ENCODE results near the gene GNAZ. TPM values are rescaled to one million over a fixed set of nuclear protein-coding genes. Genes with fewer than 3 reads are reported as not detected.

Gene GNAZ
- total and polyA plus RNA-seq, 4 donors: 0.21 to 2.2 (median 0.38) TPM

- Histone ChIP-seq H3K9ac (ENCODE audit: low read depth in 1 of 2, low read length in 2 of 2) (no peak overlapping the region), H3K27me3 (ENCODE audit: control insufficient read depth in 4 of 4, insufficient read depth in 4 of 4, low read length in 3 of 4) (no peaks in the 10 kb centered on the region), H3K4me1 (ENCODE audit: control insufficient read depth in 4 of 4, insufficient read depth in 4 of 4, low read length in 3 of 4) (no peaks in the 10 kb centered on the region), H3K9me3 (ENCODE audit: control insufficient read depth in 4 of 4, low read length in 3 of 4) (peaks cover 0 to 8% (median 2%) of the 10 kb centered on the region in 4 donors), H3K27ac (ENCODE audit: low read depth in 1 of 2, low read length in 2 of 2) (no peak overlapping the region), H3K4me3 (ENCODE audit: low read depth in 1 of 3, low read length in 3 of 3) (no peak overlapping the region), H3K36me3 (ENCODE audit: control insufficient read depth in 4 of 4, insufficient read depth in 3 of 4, low read depth in 1 of 4, low read length in 3 of 4) (no peaks in the 10 kb centered on the region)
- 72% methylated on average over 2 of the region's 2 CpGs for WGBS
- peak; percentile 20 for DNase-seq (ENCODE audit: low spot score)
- TF ChIP-seq, protein P1, sequence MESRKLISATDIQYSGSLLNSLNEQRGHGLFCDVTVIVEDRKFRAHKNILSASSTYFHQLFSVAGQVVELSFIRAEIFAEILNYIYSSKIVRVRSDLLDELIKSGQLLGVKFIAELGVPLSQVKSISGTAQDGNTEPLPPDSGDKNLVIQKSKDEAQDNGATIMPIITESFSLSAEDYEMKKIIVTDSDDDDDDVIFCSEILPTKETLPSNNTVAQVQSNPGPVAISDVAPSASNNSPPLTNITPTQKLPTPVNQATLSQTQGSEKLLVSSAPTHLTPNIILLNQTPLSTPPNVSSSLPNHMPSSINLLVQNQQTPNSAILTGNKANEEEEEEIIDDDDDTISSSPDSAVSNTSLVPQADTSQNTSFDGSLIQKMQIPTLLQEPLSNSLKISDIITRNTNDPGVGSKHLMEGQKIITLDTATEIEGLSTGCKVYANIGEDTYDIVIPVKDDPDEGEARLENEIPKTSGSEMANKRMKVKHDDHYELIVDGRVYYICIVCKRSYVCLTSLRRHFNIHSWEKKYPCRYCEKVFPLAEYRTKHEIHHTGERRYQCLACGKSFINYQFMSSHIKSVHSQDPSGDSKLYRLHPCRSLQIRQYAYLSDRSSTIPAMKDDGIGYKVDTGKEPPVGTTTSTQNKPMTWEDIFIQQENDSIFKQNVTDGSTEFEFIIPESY (IDR thresholded peaks at IDR 0.05): no peak
- TF ChIP-seq, protein P2, sequence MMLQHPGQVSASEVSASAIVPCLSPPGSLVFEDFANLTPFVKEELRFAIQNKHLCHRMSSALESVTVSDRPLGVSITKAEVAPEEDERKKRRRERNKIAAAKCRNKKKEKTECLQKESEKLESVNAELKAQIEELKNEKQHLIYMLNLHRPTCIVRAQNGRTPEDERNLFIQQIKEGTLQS (IDR thresholded peaks at IDR 0.05): no peak
- TF ChIP-seq RXRA (IDR thresholded peaks at IDR 0.05) (no peak), RAD21 (IDR thresholded peaks at IDR 0.05) (no peak)
Observed at GRCh38 chr22:23058063-23058462, 12.3 kb upstream of the GNAZ start.

GRCh38 chr22:23058481-23059283 lies 11.6 kb upstream of the GNAZ start:
- TF ChIP-seq YY1 (IDR thresholded peaks at IDR 0.05) (no peak), RAD21 (IDR thresholded peaks at IDR 0.05) (no peak), GABPA (IDR thresholded peaks at IDR 0.05 in 1 of 2, conservative IDR thresholded peaks at IDR 0.05 in 1 of 2) (no peak), TAF1 (conservative IDR thresholded peaks at IDR 0.05) (no peak), HNF4G (IDR thresholded peaks at IDR 0.05) (no peak), SP1 (IDR thresholded peaks at IDR 0.05) (no peak), FOXA1 (IDR thresholded peaks at IDR 0.05) (no peak), EGR1 (IDR thresholded peaks at IDR 0.05; ENCODE audit: low read depth in 2 of 2) (no peak), NR2F2 (IDR thresholded peaks at IDR 0.05) (no peak)
- TF ChIP-seq, protein P3, sequence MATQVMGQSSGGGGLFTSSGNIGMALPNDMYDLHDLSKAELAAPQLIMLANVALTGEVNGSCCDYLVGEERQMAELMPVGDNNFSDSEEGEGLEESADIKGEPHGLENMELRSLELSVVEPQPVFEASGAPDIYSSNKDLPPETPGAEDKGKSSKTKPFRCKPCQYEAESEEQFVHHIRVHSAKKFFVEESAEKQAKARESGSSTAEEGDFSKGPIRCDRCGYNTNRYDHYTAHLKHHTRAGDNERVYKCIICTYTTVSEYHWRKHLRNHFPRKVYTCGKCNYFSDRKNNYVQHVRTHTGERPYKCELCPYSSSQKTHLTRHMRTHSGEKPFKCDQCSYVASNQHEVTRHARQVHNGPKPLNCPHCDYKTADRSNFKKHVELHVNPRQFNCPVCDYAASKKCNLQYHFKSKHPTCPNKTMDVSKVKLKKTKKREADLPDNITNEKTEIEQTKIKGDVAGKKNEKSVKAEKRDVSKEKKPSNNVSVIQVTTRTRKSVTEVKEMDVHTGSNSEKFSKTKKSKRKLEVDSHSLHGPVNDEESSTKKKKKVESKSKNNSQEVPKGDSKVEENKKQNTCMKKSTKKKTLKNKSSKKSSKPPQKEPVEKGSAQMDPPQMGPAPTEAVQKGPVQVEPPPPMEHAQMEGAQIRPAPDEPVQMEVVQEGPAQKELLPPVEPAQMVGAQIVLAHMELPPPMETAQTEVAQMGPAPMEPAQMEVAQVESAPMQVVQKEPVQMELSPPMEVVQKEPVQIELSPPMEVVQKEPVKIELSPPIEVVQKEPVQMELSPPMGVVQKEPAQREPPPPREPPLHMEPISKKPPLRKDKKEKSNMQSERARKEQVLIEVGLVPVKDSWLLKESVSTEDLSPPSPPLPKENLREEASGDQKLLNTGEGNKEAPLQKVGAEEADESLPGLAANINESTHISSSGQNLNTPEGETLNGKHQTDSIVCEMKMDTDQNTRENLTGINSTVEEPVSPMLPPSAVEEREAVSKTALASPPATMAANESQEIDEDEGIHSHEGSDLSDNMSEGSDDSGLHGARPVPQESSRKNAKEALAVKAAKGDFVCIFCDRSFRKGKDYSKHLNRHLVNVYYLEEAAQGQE (IDR thresholded peaks at IDR 0.05): no peak
- TF ChIP-seq, protein P4, sequence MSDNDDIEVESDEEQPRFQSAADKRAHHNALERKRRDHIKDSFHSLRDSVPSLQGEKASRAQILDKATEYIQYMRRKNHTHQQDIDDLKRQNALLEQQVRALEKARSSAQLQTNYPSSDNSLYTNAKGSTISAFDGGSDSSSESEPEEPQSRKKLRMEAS (IDR thresholded peaks at IDR 0.05): no peak
- TF ChIP-seq, protein P5, sequence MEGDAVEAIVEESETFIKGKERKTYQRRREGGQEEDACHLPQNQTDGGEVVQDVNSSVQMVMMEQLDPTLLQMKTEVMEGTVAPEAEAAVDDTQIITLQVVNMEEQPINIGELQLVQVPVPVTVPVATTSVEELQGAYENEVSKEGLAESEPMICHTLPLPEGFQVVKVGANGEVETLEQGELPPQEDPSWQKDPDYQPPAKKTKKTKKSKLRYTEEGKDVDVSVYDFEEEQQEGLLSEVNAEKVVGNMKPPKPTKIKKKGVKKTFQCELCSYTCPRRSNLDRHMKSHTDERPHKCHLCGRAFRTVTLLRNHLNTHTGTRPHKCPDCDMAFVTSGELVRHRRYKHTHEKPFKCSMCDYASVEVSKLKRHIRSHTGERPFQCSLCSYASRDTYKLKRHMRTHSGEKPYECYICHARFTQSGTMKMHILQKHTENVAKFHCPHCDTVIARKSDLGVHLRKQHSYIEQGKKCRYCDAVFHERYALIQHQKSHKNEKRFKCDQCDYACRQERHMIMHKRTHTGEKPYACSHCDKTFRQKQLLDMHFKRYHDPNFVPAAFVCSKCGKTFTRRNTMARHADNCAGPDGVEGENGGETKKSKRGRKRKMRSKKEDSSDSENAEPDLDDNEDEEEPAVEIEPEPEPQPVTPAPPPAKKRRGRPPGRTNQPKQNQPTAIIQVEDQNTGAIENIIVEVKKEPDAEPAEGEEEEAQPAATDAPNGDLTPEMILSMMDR (IDR thresholded peaks at IDR 0.05; ENCODE audit: low read depth, low read length, missing input control): no peak
- TF ChIP-seq, protein P2 (IDR thresholded peaks at IDR 0.05): no peak

More at GRCh38 chr22:23058481-23059283, 11.6 kb upstream of the GNAZ start:
- Histone ChIP-seq H3K9me3 (ENCODE audit: control insufficient read depth in 4 of 4, low read length in 3 of 4) (peaks cover 0 to 8% (median 2%) of the 10 kb centered on the region in 4 donors), H3K27ac (ENCODE audit: low read depth in 1 of 2, low read length in 2 of 2) (no peak overlapping the region), H3K9ac (ENCODE audit: low read depth in 1 of 2, low read length in 2 of 2) (no peak overlapping the region), H3K36me3 (ENCODE audit: control insufficient read depth in 4 of 4, insufficient read depth in 3 of 4, low read depth in 1 of 4, low read length in 3 of 4) (no peaks in the 10 kb centered on the region), H3K4me3 (ENCODE audit: low read depth in 1 of 3, low read length in 3 of 3) (no peak overlapping the region), H3K27me3 (ENCODE audit: control insufficient read depth in 4 of 4, insufficient read depth in 4 of 4, low read length in 3 of 4) (no peaks in the 10 kb centered on the region), H3K4me1 (ENCODE audit: control insufficient read depth in 4 of 4, insufficient read depth in 4 of 4, low read length in 3 of 4) (no peaks in the 10 kb centered on the region)
- 88% methylated on average over 9 of the region's 9 CpGs for WGBS
- DNase-seq (ENCODE audit: low spot score): peak; percentile 25
